IPS-NIHi7 (cell line): ENCODE data around the gene RPEL1.
"Not testable (repeated sequence)": the region's sequence is repeated elsewhere in the genome, so short reads cannot be mapped to it uniquely, and the experiment has no call there.

Experiments used
- DNase-seq: peaks from one replicate; pipeline ENCODE4 v3.0.0; 2012; ENCODE audit warnings: mixed read lengths; ENCODE audit errors: extremely low spot score

Gene RPEL1

GRCh38 chr10:103245587-103245986 lies at the start of gene RPEL1:
Gene RPEL1, plus strand, starts transcription at chr10:103245887. Its CDS starts 110 bp downstream, at chr10:103245997.
- DNase-seq, result not testable (repeated sequence)

GRCh38 chr10:103196516-103196915 lies 49.2 kb upstream of the RPEL1 start:
- DNase-seq, result no peak

- DNase-seq, result peak; percentile 14
These were observed 48.5 kb upstream of the RPEL1 start for GRCh38 chr10:103197174-103197573.

GRCh38 chr10:103197903-103198302 lies 47.8 kb upstream of the RPEL1 start:
- no peak for DNase-seq

- no peak for DNase-seq
These were observed 47.0 kb upstream of the RPEL1 start for GRCh38 chr10:103198648-103199047.

- no peak for DNase-seq
These were observed 46.2 kb upstream of the RPEL1 start for GRCh38 chr10:103199488-103199887.

- DNase-seq, result no peak
These were observed 43.4 kb upstream of the RPEL1 start for GRCh38 chr10:103202319-103202718.

GRCh38 chr10:103203466-103203865 lies 42.2 kb upstream of the RPEL1 start:
- no peak for DNase-seq

GRCh38 chr10:103204353-103205255 lies 41.1 kb upstream of the RPEL1 start:
- DNase-seq, result peak; percentile 84

- not testable (repeated sequence) for DNase-seq
These were observed 40.3 kb upstream of the RPEL1 start for GRCh38 chr10:103205401-103205800.

- not testable (repeated sequence) for DNase-seq
These were observed 39.0 kb upstream of the RPEL1 start for GRCh38 chr10:103206715-103207114.

- DNase-seq, result no peak
These were observed 38.5 kb upstream of the RPEL1 start for GRCh38 chr10:103207141-103207540.

- not testable (repeated sequence) for DNase-seq
These were observed 38.0 kb upstream of the RPEL1 start for GRCh38 chr10:103207643-103208042.

- not testable (repeated sequence) for DNase-seq
These were observed 35.4 kb upstream of the RPEL1 start for GRCh38 chr10:103210262-103210661.

GRCh38 chr10:103215601-103216000 lies 30.1 kb upstream of the RPEL1 start:
- no peak for DNase-seq

GRCh38 chr10:103216362-103216761 lies 29.3 kb upstream of the RPEL1 start:
- DNase-seq, result not testable (repeated sequence)

- no peak for DNase-seq
These were observed 21.6 kb upstream of the RPEL1 start for GRCh38 chr10:103224133-103224532.

GRCh38 chr10:103224721-103225120 lies 21.0 kb upstream of the RPEL1 start:
- not testable (repeated sequence) for DNase-seq

GRCh38 chr10:103225939-103226338 lies 19.7 kb upstream of the RPEL1 start:
- DNase-seq, result no peak

GRCh38 chr10:103227416-103227815 lies 18.3 kb upstream of the RPEL1 start:
- DNase-seq, result no peak

GRCh38 chr10:103231047-103231551 lies 14.6 kb upstream of the RPEL1 start:
- peak; percentile 54 for DNase-seq

- no peak for DNase-seq
These were observed 13.5 kb upstream of the RPEL1 start for GRCh38 chr10:103232131-103232673.
